Coronary artery (tissue), 2 donors: Measurements from ENCODE around the gene AGBL4.
"Not testable (repeated sequence)": the region's sequence is repeated elsewhere in the genome, so short reads cannot be mapped to it uniquely, and the experiment has no call there.

Experiments used
- DNase-seq: peaks from one replicate; pipeline ENCODE4 v3.0.0-alpha.2; 2017; ENCODE audit warnings: low spot score
- H3K27ac ChIP-seq, 2 donors: fragments of 200-600 bp; sonication (generic); one replicate each; pipeline ENCODE4 v1.5.1; 2016 to 2019
- H3K4me3 ChIP-seq: fragments of 200-600 bp; sonication (generic); 2 replicates; pipeline ENCODE4 v1.5.1; 2016; ENCODE audit warnings: mild to moderate bottlenecking, moderate library complexity
- CTCF ChIP-seq: fragments of 200-600 bp; sonication (generic); IDR thresholded peaks from one replicate; pipeline ENCODE4 v1.5.1; 2019; ENCODE audit warnings: antibody characterized with exemption

The AGBL4 gene

GRCh38 chr1:50027794-50028193 is 4.0 kb upstream of the AGBL4 start:
- Histone ChIP-seq H3K27ac (no peak overlapping the region), H3K4me3 (no peak overlapping the region)
- TF ChIP-seq CTCF, result no peak
- DNase-seq, result no peak

- TF ChIP-seq CTCF, result no peak
- Histone ChIP-seq H3K27ac (no peak overlapping the region), H3K4me3 (no peak overlapping the region)
- no peak for DNase-seq
These were observed 28.0 kb downstream of the AGBL4 start for GRCh38 chr1:49995734-49996133.

- H3K4me3 ChIP-seq, result no peak overlapping the region
- no peak for DNase-seq
- no peak overlapping the region for H3K27ac ChIP-seq
- no peak for TF ChIP-seq CTCF
These were observed 52.7 kb downstream of the AGBL4 start for GRCh38 chr1:49971088-49971487.

- no peak for TF ChIP-seq CTCF
- no peak for DNase-seq
- Histone ChIP-seq H3K27ac (no peak overlapping the region), H3K4me3 (no peak overlapping the region)
These were observed 72.4 kb downstream of the AGBL4 start for GRCh38 chr1:49951385-49951784.

GRCh38 chr1:49915301-49915700 is 108.5 kb downstream of the AGBL4 start:
- not testable (repeated sequence) for H3K27ac ChIP-seq, H3K4me3 ChIP-seq, DNase-seq

- Histone ChIP-seq H3K4me3 (no peak overlapping the region), H3K27ac (no peak overlapping the region)
- DNase-seq, result no peak
- no peak for TF ChIP-seq CTCF
These were observed 117.4 kb downstream of the AGBL4 start for GRCh38 chr1:49906365-49906764.

GRCh38 chr1:49864581-49864980 is 159.2 kb downstream of the AGBL4 start:
- no peak for DNase-seq
- Histone ChIP-seq H3K4me3 (no peak overlapping the region), H3K27ac (no peak overlapping the region)
- TF ChIP-seq CTCF, result no peak

- H3K27ac ChIP-seq, result no peak overlapping the region
- TF ChIP-seq CTCF, result no peak
- no peak for DNase-seq
- H3K4me3 ChIP-seq, result no peak overlapping the region
These were observed 169.0 kb downstream of the AGBL4 start for GRCh38 chr1:49854741-49855140.
